Measurements from ENCODE around the gene ESPNL. TPM values are rescaled to one million over a fixed set of nuclear protein-coding genes. Genes with fewer than 3 reads are reported as not detected.

ESPNL gene
- total RNA-seq, 1 donor from 2014 or later = not detected

DNA sequence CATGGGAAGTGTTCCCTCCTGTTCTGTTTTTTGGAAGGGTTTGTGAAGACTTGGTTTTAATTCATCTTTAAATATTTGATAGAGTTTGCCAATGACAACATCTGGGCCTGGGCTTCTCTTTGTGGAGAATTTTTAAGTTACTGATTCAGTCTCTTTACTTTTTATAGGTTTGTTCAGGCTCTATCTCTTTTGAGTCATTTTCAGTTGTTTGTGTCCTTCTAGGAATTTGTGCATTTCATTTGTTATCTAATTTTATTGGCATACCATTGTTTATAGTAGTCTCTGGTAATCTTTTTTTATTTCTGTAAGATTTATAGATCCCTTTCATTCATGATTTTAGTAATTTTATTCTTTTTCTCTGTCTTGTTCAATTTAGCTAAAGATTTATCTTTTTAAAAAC, 24.7 kb upstream of the ESPNL start:
- ATAC-seq (no peak), DNase-seq (ENCODE audit: low spot score) (no peak)
- intact Hi-C loops (cut with DNase I) = no loop called here

DNA sequence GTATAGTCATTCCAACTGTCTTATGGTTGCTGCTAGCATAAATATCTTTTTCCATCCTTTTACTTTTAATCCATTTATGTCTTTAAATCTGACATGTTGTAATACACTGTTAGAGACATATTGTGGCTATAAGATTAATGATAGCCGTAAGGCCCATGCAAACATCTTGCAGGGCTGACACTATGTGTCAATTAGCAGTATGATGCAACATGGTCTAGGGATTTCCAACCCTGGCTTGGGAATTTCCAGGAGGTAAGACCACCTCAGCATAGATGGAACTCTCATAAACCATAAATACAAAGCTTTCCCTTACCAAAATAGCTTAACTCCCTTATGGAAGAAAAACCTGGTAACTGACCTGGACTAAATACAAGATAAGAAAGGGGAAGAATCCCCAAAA, 22.8 kb upstream of the ESPNL start:
- intact Hi-C loops (cut with DNase I) = no loop called here
- ATAC-seq (no peak), DNase-seq (ENCODE audit: low spot score) (no peak)

DNA sequence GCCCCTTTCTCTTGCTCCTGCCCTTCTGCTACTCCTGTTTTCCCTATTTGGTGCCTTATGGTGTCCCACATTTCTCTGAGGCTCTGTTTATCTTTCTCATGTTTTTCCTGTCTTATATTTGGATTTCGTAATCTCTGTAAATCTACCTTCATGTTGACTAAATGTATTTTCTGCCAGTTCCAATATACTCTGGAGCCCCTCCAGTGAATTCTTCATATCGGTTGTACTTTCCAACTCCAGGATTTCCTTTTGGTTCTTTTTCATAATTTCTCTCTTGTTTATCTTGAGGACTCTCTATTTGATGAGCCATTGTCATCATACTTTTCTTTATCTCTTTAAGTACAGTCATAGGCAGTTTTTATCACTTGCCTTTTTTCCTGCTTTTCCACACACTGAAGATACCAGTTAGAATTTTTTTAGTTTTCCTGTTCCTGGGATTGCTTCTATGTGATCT, 20.2 kb upstream of the ESPNL start:
- intact Hi-C loops (cut with DNase I) = no loop called here
- DNase-seq (ENCODE audit: low spot score) (no peak), ATAC-seq (no peak)

DNA sequence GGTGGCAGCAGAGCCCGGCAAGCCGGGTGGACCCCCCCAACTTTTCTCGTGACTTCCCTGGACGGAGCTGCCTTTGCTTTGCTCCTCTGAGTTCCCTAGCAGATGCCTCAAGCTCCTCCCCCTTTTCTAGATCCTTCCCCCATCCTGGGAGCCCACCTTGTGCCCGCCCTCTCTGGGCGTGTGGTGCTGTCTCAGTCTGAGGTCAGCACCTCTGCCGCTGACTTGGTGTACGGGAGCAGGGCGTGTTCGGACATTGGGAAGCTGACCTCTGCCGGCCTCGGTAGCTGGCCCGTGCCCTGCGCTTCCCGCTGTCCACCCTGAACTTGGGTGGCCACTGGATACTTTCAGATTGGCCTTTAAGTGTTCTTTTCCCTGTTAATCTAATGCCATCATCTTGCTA, 19.6 kb upstream of the ESPNL start:
- intact Hi-C loops (cut with DNase I) = no loop called here

DNA sequence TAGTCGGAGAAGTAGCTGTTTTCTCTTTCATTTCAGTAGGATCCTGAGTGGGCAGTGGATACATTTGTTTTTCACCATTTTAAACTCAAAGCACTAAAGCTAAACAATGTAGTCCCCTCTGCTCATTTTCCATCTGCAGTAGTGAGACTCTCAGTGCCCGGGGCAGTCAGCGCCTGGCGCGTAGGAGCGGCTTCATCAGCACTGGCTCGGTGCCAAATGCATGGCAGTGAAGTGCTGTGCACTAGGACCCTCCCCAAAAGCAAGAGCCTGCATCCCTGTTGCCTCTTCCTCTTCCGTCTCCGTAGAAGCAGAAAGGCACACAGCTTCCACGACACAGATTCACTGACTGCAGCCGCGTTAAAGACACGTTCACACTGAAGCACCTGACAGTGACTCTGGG, 19.0 kb upstream of the ESPNL start:
- DNase-seq (ENCODE audit: low spot score) (no peak), ATAC-seq (no peak)
- intact Hi-C loops (cut with DNase I) = no loop called here

More for the DNA sequence above, 19.6 kb upstream of the ESPNL start:
- ATAC-seq = no peak
- DNase-seq (ENCODE audit: low spot score) = no peak

DNA sequence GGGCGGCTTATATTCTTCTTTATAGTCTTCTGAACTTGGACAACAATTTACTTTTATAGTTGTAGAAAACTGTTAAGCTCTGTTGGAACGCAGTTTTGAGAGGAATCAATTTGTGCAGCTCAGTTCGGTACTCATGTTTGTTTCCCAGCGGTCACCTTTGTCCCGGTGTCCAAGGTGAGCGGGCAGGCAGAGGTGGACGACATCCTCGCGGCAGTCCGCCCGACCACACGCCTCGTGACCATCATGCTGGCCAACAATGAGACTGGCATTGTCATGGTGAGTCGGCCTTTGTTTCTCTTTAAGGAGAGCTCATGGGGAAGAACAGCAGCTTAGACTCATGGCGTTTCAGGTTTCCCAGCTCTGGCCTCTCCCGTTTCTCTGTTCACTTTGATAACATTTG, 18.6 kb upstream of the ESPNL start:
- DNase-seq (ENCODE audit: low spot score) (peak; percentile 26), ATAC-seq (no peak)
- intact Hi-C loops (cut with DNase I) = no loop called here

DNA sequence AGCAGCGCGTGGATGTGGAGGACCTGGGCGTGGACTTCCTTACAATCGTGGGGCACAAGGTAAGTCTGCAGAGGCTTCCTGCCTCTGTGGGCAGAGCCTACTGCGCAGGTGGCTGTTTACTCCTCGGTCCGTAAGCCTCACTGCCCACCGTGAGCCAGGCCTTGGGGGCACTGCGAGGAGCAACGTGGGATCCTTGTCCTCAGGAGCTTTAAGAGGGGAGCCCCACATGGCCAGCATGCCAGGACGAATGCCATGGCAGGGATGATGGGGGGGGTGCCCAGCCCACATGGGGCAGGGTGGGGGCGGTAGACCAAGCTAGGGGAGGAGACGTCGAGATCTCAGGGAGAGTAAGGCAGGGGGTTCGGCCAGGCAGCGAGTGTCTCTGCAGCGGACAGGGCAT, 18.0 kb upstream of the ESPNL start:
- no peak for ATAC-seq
- intact Hi-C loops (cut with DNase I) = no loop called here
- DNase-seq (ENCODE audit: low spot score) = peak; percentile 45

DNA sequence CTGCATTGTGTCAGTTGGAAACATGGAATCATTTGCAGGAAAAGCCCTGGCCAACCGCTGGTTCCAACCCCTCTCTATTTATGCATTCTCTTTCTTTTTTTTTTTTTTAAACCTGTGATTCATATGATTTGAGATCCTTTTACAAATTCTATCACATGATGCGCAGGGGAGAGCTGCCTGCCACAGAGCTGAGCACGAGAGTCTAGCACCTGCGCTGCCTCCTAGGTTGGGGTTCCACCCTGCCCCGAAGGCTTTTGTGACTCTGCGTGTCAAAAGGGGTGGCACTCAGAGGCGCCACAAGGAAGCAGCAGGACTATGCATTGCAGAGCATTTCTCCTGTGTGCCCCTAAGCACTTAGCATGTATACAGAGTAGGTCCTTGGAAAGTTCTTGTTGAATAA, 17.3 kb upstream of the ESPNL start:
- DNase-seq (ENCODE audit: low spot score) (peak; percentile 26), ATAC-seq (no peak)
- intact Hi-C loops (cut with DNase I) = no loop called here

DNA sequence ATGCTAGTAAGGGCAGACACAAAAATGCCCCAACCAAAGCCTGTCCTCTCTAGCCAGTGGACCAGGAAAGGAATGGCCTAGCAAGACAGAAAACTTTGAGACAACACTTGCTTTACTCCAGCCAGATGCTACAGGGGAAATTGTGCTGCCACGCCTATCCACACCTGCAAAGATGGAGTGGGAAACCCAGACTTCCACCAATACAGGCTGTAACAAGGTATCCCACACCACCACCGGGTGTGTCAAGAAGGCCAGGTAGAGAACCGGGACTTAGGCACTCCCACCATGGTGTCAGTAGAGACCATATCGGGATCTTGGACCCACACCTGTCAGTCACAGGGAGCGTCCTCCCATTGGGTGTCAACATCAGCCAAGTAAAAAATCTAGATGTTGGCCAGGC, 16.2 kb upstream of the ESPNL start:
- ATAC-seq (no peak), DNase-seq (ENCODE audit: low spot score) (peak; percentile 9)
- intact Hi-C loops (cut with DNase I) = no loop called here

DNA sequence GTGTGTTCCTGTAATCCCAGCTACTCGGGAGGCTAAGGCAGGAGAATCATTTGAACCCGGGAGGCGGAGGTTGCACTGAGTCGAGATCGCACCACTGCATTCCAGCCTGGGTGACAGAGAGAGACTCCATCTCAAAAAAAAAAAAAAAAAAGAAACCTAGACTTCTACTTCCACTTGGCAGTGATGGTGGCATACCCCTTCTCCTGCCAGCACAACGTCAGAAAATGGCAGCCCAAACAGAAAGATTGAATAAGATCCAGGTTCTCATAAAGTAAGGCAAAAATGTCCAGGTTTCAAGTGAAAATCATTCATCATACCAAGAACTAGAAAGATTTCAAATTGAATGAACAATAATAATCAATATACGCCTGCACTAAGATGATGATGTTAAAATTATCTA, 15.4 kb upstream of the ESPNL start:
- intact Hi-C loops (cut with DNase I) = no loop called here
- ATAC-seq (no peak), DNase-seq (ENCODE audit: low spot score) (no peak)

DNA sequence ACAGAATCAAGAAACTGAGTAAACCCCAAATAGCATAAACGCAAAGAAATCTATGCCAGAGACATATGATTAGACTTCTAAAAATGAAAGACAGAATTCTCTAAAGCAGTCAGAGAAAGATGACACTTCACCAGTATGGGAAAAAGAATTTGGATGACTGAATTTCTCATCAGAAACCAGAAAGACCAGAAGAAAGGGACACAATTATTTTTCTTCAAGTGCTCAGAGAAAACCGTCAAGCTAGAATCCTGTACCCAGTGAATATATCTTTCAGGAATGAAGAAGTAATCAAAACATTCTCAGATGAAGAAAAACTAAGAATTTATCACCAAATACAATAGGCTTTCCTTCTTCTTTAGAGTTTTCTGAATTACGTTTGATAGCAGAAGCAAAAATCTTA, 14.2 kb upstream of the ESPNL start:
- DNase-seq (ENCODE audit: low spot score) = no peak
- ATAC-seq = no peak
- intact Hi-C loops (cut with DNase I) = no loop called here

DNA sequence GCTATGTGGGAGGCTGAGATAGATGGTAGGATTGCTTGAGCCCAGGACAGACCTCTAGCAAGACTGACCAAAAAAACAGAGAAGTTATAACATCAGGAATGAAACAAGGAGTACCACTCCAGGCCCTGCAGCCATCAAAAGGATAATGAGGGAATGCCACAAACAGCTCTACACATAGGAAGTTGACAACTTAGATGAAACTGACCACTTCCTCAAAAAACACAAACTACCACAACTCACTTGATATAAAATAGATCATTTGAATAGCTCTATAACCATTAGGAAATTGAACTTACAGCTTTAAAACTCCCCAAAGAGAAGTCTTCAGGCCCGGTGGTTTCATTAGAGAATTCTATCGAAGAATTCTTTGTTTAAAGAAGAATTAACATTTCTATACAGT, 12.9 kb upstream of the ESPNL start:
- intact Hi-C loops (cut with DNase I) = no loop called here
- ATAC-seq = no peak
- peak; percentile 10 for DNase-seq (ENCODE audit: low spot score)

DNA sequence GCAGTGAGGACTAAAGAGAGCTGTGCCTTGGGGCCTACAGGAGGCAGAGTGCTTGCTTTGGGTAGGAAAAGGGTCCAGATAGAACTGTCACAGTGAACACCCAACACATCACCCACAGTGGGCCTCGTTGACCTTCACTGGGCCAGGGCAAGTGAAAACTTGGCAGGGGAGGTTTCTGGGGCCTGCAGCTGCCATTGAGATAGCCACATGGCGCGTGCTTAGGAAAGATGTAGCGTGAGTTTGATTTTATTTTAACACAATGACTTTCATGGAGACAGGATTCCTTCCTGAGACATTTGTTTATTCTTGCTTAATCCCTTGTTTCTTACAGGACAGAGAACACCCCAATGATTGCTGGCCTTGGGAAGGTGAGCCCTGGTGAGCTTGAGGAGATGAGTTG, 9.3 kb upstream of the ESPNL start:
- DNase-seq (ENCODE audit: low spot score) = no peak
- intact Hi-C loops (cut with DNase I) = no loop called here
- ATAC-seq = no peak

DNA sequence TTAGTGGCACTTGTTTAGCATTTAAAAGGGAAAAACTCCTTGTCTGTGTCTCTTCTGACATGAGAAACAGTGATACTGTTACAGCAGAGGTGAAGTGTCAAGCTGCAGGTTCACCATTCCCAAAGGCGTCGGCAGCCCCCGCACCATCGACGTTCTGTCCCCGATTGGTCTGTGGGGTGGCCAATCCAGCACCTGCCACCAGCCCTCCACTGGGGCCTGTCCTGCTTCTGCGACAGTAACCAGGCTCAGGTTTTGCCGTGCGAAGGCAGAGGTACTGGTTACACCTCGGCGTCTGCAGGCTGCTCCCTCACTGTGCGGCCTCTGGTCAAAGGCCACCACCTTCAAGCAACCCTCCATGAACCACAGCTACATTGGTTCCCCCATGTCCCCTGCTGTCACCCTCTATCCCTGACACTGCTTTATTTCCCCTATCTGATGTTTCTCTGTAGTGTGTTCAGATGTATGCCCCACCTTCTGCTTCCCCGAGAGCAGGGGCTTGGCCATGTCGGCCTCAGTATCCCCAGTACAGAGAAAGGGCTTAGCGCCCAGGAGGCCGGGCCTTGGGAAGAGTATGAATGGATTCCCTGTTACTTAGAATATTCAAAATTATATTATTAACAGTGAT, 8.6 kb upstream of the ESPNL start:
- intact Hi-C loops (cut with DNase I) = no loop called here
- ATAC-seq (no peak), DNase-seq (ENCODE audit: low spot score) (no peak)

DNA sequence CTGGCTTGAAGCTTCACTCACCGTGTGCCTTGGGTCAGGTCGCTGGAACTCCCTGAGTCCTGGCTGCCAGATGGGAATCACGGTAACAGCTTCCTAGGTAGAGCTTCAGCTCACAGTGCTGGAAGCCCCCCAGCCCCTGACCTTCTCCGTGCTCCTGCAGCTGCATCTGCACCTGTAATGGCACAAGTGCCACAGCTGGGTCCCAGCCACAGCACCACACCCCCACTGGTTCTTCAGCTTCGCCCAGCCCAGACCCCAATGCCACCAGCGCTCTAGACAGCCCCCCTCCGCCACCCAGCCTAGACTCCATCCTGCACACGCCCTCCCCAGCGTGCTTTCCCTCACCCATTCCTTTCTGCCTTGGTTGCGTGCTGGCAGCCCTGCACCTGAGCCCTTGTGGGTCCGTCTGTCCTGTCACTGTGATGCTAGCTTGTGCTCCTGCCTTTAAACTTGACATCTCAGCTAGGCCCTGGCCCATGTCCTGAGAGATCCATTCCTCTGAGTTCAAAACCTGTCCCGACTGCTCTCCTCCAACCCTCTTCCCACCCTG, 7.6 kb upstream of the ESPNL start:
- peak; percentile 36 for DNase-seq (ENCODE audit: low spot score)
- intact Hi-C loops (cut with DNase I) = no loop called here
- ATAC-seq = no peak

DNA sequence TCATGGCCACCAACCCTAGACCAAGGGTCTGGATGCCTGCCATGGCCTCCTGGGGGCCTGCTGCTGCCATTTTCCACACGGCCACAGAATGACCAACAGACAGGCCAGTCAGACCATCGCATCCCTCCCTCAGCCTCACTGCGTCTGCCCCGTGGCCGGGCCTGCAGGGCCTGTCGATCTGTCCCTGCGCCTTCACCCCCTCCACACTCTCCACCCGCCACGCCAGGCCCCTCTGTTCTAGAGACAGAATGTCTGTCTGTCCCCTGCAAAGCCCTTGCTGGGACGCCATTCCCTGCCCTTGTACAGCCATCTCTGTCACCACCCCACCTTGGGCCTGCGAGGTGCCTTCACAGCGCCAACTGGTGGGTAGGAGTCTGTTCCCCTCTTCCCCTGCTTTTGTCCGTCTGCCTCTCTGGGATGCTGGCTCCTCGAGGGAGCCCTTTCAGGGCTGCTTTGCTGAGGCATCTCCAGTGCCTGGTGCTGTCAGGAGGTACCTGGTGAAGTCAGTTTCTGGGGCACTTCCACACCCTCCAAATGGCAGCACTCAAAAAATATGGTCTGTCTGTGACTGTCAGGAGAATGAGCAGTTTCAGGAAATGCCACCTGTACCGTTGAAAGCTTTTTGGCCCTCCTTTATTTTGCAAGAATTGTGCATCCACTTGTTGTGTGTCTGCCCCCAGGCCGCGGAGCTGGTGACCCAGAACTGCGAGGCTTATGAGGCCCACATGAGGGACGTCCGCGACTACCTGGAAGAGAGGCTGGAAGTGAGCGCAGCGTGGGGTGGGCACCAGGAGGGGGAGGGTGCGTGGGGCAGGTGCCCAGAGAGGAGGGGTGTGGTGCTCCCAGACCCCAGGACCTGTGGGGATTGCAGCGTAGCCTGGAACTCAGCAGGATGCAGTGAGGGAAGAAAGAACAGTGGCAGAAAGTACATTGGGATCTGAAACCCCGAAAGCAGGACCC, 6.7 kb upstream of the ESPNL start:
- intact Hi-C loops (cut with DNase I) = no loop called here
- ATAC-seq (no peak), DNase-seq (ENCODE audit: low spot score) (peak; percentile 32)

DNA sequence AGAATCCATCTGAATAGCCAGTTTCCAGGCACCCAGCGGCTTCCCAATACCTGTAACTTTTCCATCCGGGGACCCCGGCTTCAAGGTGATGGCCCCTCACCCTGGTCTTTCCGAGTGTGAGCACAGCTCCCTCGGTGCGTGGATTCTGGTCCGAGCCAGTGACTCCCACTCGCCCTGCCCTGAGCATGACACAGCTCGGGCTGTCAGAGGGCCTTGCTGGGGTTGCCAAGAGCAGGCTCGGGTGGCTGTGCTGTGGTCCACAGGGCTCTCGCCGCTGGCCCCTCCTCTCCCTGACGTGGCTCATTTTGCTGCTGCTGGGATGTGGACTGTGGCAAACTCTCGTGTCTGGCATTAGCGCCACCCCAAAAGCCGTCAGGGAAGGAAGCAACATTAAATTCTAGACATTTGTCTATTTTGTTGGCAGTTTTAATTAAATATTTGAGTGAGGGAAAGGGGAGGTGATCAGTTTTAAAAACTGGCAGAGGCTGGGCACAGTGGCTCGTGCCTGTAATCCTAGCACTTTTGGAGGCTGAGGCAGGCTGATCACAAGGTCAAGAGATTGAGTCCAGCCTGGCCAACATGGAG, 5.6 kb upstream of the ESPNL start:
- ATAC-seq (no peak), DNase-seq (ENCODE audit: low spot score) (peak; percentile 40)
- intact Hi-C loops (cut with DNase I) = no loop called here

DNA sequence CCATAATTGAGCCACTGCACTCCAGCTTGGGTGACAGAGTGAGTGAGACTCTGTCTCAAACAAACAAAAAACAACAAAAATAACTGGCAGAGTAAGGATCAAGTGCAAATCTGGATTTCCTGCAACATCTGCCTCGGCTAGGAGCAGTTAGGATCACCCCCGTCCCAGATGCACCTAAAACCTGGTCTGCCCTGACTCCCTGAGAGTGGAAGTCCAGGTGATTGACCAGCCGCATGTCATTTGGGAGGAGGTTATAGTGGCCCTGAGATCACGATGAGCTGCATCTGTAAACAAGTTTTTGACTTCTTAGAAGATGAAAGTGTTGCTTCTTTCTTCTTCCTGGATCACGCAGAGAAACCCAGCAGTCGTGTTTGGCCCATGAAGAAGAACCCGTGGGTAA, 5.0 kb upstream of the ESPNL start:
- DNase-seq (ENCODE audit: low spot score) = peak; percentile 13
- intact Hi-C loops (cut with DNase I) = no loop called here
- ATAC-seq = no peak

DNA sequence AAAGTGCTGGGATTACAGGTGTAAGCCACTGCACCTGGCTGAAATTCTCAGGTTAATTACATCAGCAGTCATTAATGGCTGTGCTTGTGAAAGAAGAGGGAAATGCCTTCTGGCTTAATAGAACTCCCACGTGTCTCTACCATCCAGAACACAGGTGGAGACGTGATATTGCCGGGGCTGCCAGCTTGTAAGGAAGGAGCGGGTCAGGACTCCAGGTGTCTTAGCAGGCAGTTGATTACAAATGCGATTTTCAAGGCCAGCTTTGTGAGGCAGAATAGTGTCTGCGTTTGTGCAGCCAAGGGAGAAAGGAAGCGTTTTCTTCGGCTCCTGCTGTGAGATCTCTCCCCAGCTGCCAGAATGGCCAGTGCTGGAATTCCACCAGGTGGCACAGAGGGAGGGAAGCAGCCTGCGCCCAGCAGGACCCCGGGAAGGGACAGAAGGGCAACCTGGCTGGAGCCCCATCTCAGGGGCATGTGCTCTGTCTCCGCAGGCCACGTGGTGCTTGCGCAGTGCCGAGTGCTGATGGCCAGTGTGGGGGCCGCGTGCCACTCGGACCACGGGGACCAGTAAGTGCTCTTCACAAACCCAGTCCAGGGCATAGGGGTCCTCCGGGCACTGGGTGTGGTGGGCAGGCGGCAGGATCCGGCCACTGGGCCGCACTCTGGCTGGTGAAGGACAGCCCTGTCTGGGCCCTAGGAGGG, 3.7 kb upstream of the ESPNL start:
- no peak for ATAC-seq
- DNase-seq (ENCODE audit: low spot score) = peak; percentile 48
- intact Hi-C loops (cut with DNase I) = no loop called here

Data from sciatic nerve (tissue), 2 donors.